GM23248 (cell line): ENCODE results near the gene WFDC5.

Source experiments
- EZH2 ChIP-seq: fragments of 200-600 bp; sonication (generic); IDR thresholded peaks from 2 replicates; pipeline ENCODE4 v1.6.1; 2018; ENCODE audit warnings: antibody characterized with exemption, mild to moderate bottlenecking; ENCODE audit not compliant: insufficient read depth, poor library complexity, severe bottlenecking
- EZH2phosphoT487 ChIP-seq: fragments of 200-600 bp; sonication (generic); IDR thresholded peaks from 2 replicates; pipeline ENCODE4 v1.6.1; 2018; ENCODE audit warnings: antibody characterized with exemption, moderate library complexity, mild to moderate bottlenecking, low read depth; ENCODE audit not compliant: insufficient read depth

DNA sequence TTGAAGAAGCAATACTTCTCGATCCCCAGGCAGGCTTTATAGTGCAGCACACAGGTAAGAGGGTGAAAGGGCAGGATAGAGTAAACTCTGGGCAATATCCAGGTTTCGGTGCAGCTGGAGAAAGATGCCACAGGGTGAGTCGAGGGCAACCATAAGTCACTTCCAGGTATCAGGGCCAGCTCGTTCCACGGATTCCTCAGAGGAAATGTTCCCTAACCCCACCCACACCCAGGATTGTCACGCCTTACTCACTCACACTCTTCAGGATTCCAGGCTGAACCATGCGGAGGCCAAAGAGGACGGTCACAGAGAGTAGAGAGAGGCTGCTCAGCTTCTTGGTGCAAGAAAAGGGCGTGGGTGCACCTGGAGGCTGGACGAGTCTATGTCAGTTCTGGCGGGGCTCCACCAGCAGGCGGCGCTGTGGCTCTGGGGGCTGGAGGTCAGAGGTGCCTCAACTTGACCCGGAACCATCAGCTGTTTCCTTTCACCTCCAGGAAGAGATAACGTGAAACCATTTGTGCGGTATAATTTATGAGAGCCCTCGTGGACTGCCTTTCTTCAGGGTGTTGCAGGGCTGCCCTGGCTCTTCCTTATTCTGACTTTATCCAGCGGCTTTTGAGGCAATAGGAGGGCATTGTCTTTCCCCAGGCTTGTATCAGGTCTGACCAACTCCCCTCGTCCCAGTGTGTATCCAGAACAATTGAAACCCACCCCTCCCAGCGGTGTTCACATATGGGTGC is 23.8 kb upstream of the WFDC5 start:
- TF ChIP-seq EZH2phosphoT487 (no peak), EZH2 (no peak)
